SK-N-MC (cell line): ENCODE results near the gene MT1X.
"Not testable (repeated sequence)": the region's sequence is repeated elsewhere in the genome, so short reads cannot be mapped to it uniquely, and the experiment has no call there.

ENCODE experiments used
- DNase-seq: peaks from one replicate; pipeline ENCODE4 v3.0.0-alpha.2; 2011; ENCODE audit warnings: low read depth, low spot score
- H3K27ac ChIP-seq: fragments of 200-600 bp; sonication (generic); 2 replicates; pipeline ENCODE4 v1.5.1; 2016; ENCODE audit warnings: mixed run types
- H3K36me3 ChIP-seq: fragments of 200-600 bp; sonication (generic); 2 replicates; pipeline ENCODE4 v1.6.1; 2017; ENCODE audit warnings: antibody characterized with exemption, low read length, mixed read lengths; ENCODE audit not compliant: insufficient read depth
- H3K4me3 ChIP-seq: fragments of 200-600 bp; sonication (generic); 2 replicates; pipeline ENCODE4 v1.5.1; 2016
- H3K9ac ChIP-seq: fragments of 200-600 bp; sonication (generic); 2 replicates; pipeline ENCODE4 v1.8.0; 2017; ENCODE audit warnings: mixed run types, mixed read lengths; ENCODE audit not compliant: insufficient read length
- H3K9me3 ChIP-seq: fragments of 200-600 bp; sonication (generic); 2 replicates; pipeline ENCODE4 v1.6.1; 2017; ENCODE audit warnings: low read depth, mild to moderate bottlenecking, antibody characterized with exemption, low read length, moderate library complexity, mixed read lengths
- EZH2 ChIP-seq: fragments of 200-600 bp; sonication (generic); IDR thresholded peaks from one replicate; pipeline ENCODE4 v1.6.1; 2017; ENCODE audit warnings: antibody characterized with exemption
- FOXP2 ChIP-seq: optimal IDR thresholded peaks from 2 replicates; pipeline ENCODE3; 2011; ENCODE audit warnings: mild to moderate bottlenecking, moderate library complexity; ENCODE audit not compliant: insufficient read depth; ENCODE audit errors: extremely low read length, control extremely low read depth
- POLR2AphosphoS5 ChIP-seq: IDR thresholded peaks from 2 replicates; pipeline ENCODE4 v1.6.1; 2012; ENCODE audit warnings: mild to moderate bottlenecking, low read depth, low read length, borderline replicate concordance

The MT1X gene

GRCh38 chr16:56673921-56674320 is 8.3 kb upstream of the MT1X start:
- TF ChIP-seq POLR2AphosphoS5 (no peak), EZH2 (no peak), FOXP2 (no peak)
- no peak overlapping the region for H3K9ac ChIP-seq
- no peaks in the 10 kb centered on the region for H3K36me3 ChIP-seq
- H3K27ac ChIP-seq, result no peak overlapping the region
- no peak overlapping the region for H3K4me3 ChIP-seq
- H3K9me3 ChIP-seq, result no peaks in the 10 kb centered on the region
- no peak for DNase-seq

GRCh38 chr16:56674570-56674969 is 7.7 kb upstream of the MT1X start:
- not testable (repeated sequence) for H3K9me3 ChIP-seq, DNase-seq, H3K36me3 ChIP-seq, H3K4me3 ChIP-seq, H3K27ac ChIP-seq, H3K9ac ChIP-seq

GRCh38 chr16:56675685-56676210 is 6.5 kb upstream of the MT1X start:
- no peak for DNase-seq
- Histone ChIP-seq H3K36me3 (no peaks in the 10 kb centered on the region), H3K27ac (no peak overlapping the region), H3K9me3 (no peaks in the 10 kb centered on the region), H3K9ac (no peak overlapping the region), H3K4me3 (no peak overlapping the region)
- TF ChIP-seq POLR2AphosphoS5, result no peak
- no peak for TF ChIP-seq FOXP2
- no peak for TF ChIP-seq EZH2

- no peak for TF ChIP-seq POLR2AphosphoS5
- TF ChIP-seq EZH2, result no peak
- no peak for TF ChIP-seq FOXP2
- H3K9ac ChIP-seq, result no peak overlapping the region
- no peaks in the 10 kb centered on the region for H3K9me3 ChIP-seq
- no peak overlapping the region for H3K27ac ChIP-seq
- no peaks in the 10 kb centered on the region for H3K36me3 ChIP-seq
- DNase-seq, result no peak
- H3K4me3 ChIP-seq, result no peak overlapping the region
Observed at GRCh38 chr16:56677474-56677873, 4.8 kb upstream of the MT1X start.

- Histone ChIP-seq H3K27ac (no peak overlapping the region), H3K4me3 (no peak overlapping the region), H3K36me3 (no peaks in the 10 kb centered on the region), H3K9me3 (no peaks in the 10 kb centered on the region), H3K9ac (no peak overlapping the region)
- TF ChIP-seq POLR2AphosphoS5 (no peak), EZH2 (no peak), FOXP2 (no peak)
- DNase-seq, result no peak
Observed at GRCh38 chr16:56679078-56679730, 3.1 kb upstream of the MT1X start.

GRCh38 chr16:56679818-56680217 is 2.5 kb upstream of the MT1X start:
- Histone ChIP-seq H3K36me3 (no peaks in the 10 kb centered on the region), H3K27ac (no peak overlapping the region), H3K9ac (no peak overlapping the region), H3K9me3 (no peaks in the 10 kb centered on the region), H3K4me3 (no peak overlapping the region)
- DNase-seq, result no peak
- no peak for TF ChIP-seq FOXP2
- no peak for TF ChIP-seq EZH2
- no peak for TF ChIP-seq POLR2AphosphoS5

- H3K9me3 ChIP-seq, result no peaks in the 10 kb centered on the region
- peak overlapping the region; percentile 54 for H3K9ac ChIP-seq
- no peaks in the 10 kb centered on the region for H3K36me3 ChIP-seq
- TF ChIP-seq POLR2AphosphoS5, result no peak
- TF ChIP-seq EZH2, result no peak
- no peak for TF ChIP-seq FOXP2
- no peak overlapping the region for H3K27ac ChIP-seq
- peak overlapping the region; percentile 72 for H3K4me3 ChIP-seq
- DNase-seq, result no peak
Observed at GRCh38 chr16:56682703-56683397, 580 bp downstream of the MT1X start.

GRCh38 chr16:56683424-56684172 is 1.3 kb downstream of the MT1X start:
- Histone ChIP-seq H3K36me3 (no peaks in the 10 kb centered on the region), H3K4me3 (no peak overlapping the region), H3K27ac (no peak overlapping the region)

More at GRCh38 chr16:56683424-56684172, 1.3 kb downstream of the MT1X start:
- Histone ChIP-seq H3K9me3 (no peaks in the 10 kb centered on the region), H3K9ac (no peak overlapping the region)
- TF ChIP-seq FOXP2 (no peak), POLR2AphosphoS5 (no peak), EZH2 (no peak)
- DNase-seq, result no peak
